ENCODE measurements around the gene CAPN14. TPM values are rescaled to one million over a fixed set of nuclear protein-coding genes. Genes with fewer than 3 reads are reported as not detected.

Gene CAPN14
- total and polyA plus RNA-seq, 12 donors = 0.10 to 0.28 (median 0.11) TPM; not detected in 5

GRCh38 chr2:31170071-31170698, 47.1 kb downstream of the CAPN14 start:
- WGBS, 4 donors = 0 to 2% (median 0%) methylated on average over 4 of the region's 4 CpGs
- Histone ChIP-seq H3K4me3 (no peak overlapping the region), H3K4me1 (replicated peaks in 1 of 2) (no peaks in the 10 kb centered on the region), H3K27ac (no peak overlapping the region), H3K27me3 (no peaks in the 10 kb centered on the region), H3K9me3 (replicated peaks in 1 of 3) (no peaks in the 10 kb centered on the region), H3K36me3 (replicated peaks in 1 of 2) (no peaks in the 10 kb centered on the region)
- intact Hi-C loops (cut with DNase I) = loop anchor here (5.0 to 10.0 kb wide), 2 partner anchors 165 to 458 kb away; no protein-coding TSS in a partner anchor
- peak; percentile 55 to 84 (median 67) for DNase-seq
- TF ChIP-seq CTCF (IDR thresholded peaks at IDR 0.05) (peak; percentile 83 to 95 (median 90)), POLR2A (IDR thresholded peaks at IDR 0.05) (no peak)

GRCh38 chr2:31168291-31168690, 49.0 kb downstream of the CAPN14 start:
- Histone ChIP-seq H3K27me3 (no peaks in the 10 kb centered on the region), H3K9me3 (replicated peaks in 1 of 3) (no peaks in the 10 kb centered on the region), H3K27ac (no peak overlapping the region), H3K4me3 (no peak overlapping the region), H3K4me1 (replicated peaks in 1 of 2) (no peaks in the 10 kb centered on the region), H3K36me3 (replicated peaks in 1 of 2) (no peaks in the 10 kb centered on the region)
- 78 to 90% (median 88%) methylated on average over 6 of the region's 6 CpGs for WGBS, 4 donors
- TF ChIP-seq CTCF (IDR thresholded peaks at IDR 0.05) (no peak), POLR2A (IDR thresholded peaks at IDR 0.05) (no peak)
- intact Hi-C loops (cut with DNase I) = no loop called here
- DNase-seq = no peak

DNA sequence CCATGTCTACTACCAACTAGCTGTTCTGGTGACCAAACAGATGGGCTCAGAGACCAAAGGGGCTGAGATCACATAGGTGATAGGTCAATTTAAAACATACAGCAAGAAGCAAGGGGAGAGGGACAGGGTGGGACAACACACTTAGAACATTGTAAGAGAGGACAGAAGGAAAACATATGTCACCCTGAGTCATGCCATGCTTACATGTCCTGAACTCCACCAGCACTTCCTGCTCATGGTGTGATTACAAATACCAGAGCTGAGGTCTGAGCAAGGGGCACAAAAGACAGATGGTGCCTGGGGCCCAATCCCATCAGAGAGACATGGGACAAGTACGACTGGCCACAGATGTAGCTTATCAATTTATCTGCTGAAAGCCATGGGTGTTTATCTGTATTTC, 50.4 kb downstream of the CAPN14 start:
- Histone ChIP-seq H3K4me1 (replicated peaks in 1 of 2) (no peaks in the 10 kb centered on the region), H3K9me3 (replicated peaks in 1 of 3) (no peaks in the 10 kb centered on the region), H3K36me3 (replicated peaks in 1 of 2) (no peaks in the 10 kb centered on the region), H3K27me3 (no peaks in the 10 kb centered on the region), H3K4me3 (no peak overlapping the region), H3K27ac (no peak overlapping the region)
- WGBS, 4 donors = 55 to 83% (median 78%) methylated on average over 1 of the region's 1 CpG
- intact Hi-C loops (cut with DNase I) = no loop called here
- no peak for DNase-seq
- TF ChIP-seq POLR2A (IDR thresholded peaks at IDR 0.05) (no peak), CTCF (IDR thresholded peaks at IDR 0.05) (no peak)

DNA sequence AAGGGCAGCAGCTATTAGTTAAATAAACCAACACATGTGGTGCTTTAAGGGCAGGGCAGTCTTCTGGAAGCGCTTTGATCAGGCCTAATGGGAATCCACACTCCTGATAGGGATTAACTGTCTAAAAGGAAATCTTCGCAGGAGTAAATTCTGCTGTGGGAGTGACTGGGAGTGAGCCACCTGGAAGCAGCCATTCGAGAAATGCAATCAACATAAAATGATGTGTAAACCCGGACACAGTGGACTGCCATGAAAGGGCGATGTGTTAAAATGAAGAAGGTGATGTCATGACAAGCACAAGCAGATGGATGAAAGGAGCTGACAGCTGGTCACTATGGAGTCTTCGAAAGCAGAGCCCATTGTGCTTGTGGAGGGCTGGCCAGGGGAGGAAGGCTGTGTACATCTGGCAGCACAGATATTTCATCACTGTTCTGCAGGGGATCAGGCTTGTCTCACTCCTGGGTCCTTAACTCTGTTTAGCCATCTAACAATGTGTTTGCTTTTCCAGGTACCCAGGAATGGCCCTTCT, 54.2 kb downstream of the CAPN14 start:
- H3K27ac ChIP-seq = no peak overlapping the region
- WGBS, 4 donors = 66 to 79% (median 77%) methylated on average over 6 of the region's 6 CpGs
- intact Hi-C loops (cut with DNase I) = no loop called here

More for the DNA sequence above, 54.2 kb downstream of the CAPN14 start:
- DNase-seq = no peak
- H3K36me3 ChIP-seq (replicated peaks in 1 of 2) = no peaks in the 10 kb centered on the region
- H3K4me3 ChIP-seq = no peak overlapping the region
- H3K9me3 ChIP-seq (replicated peaks in 1 of 3) = no peaks in the 10 kb centered on the region
- H3K27me3 ChIP-seq = no peaks in the 10 kb centered on the region
- no peak for TF ChIP-seq CTCF (IDR thresholded peaks at IDR 0.05)
- no peak for TF ChIP-seq POLR2A (IDR thresholded peaks at IDR 0.05)
- no peaks in the 10 kb centered on the region for H3K4me1 ChIP-seq (replicated peaks in 1 of 2)

All from adrenal gland (tissue), 12 donors.